Bone marrow (tissue), 2 donors: Measurements from ENCODE around the gene NYNRIN.

Experiments used
- DNase-seq, 2 donors: peaks; one replicate each; lab custom pipeline; 2025; lab: John Stamatoyannopoulos, UW

NYNRIN gene

GRCh38 chr14:24392325-24393091 lies 6.3 kb upstream of the NYNRIN start:
- DNase-seq = no peak

GRCh38 chr14:24394275-24394674 lies 4.5 kb upstream of the NYNRIN start:
- DNase-seq = no peak

GRCh38 chr14:24395609-24396582 lies 2.9 kb upstream of the NYNRIN start:
- DNase-seq = peak in 1 of 2 donors; percentile 65

GRCh38 chr14:24397639-24398292 lies 1.0 kb upstream of the NYNRIN start:
- no peak for DNase-seq

GRCh38 chr14:24398293-24398652 lies 530 bp upstream of the NYNRIN start:
- no peak for DNase-seq

GRCh38 chr14:24399447-24399822 lies 632 bp downstream of the NYNRIN start:
- DNase-seq = no peak

GRCh38 chr14:24399999-24400718 lies 1.4 kb downstream of the NYNRIN start:
- DNase-seq = no peak

- DNase-seq = no peak
Measured at GRCh38 chr14:24401810-24402702, 3.3 kb downstream of the NYNRIN start.

- DNase-seq = no peak
Measured at GRCh38 chr14:24403294-24403998, 4.6 kb downstream of the NYNRIN start.

GRCh38 chr14:24404814-24405213 lies 6.0 kb downstream of the NYNRIN start:
- DNase-seq = no peak

- DNase-seq = no peak
Measured at GRCh38 chr14:24406416-24406815, 7.6 kb downstream of the NYNRIN start.

GRCh38 chr14:24407608-24408325 lies 9.0 kb downstream of the NYNRIN start:
- no peak for DNase-seq

- no peak for DNase-seq
Measured at GRCh38 chr14:24408764-24409163, 10.0 kb downstream of the NYNRIN start.

- no peak for DNase-seq
Measured at GRCh38 chr14:24409192-24409591, 10.4 kb downstream of the NYNRIN start.

- DNase-seq = no peak
Measured at GRCh38 chr14:24409956-24410355, 11.2 kb downstream of the NYNRIN start.

GRCh38 chr14:24411443-24412389 lies 12.9 kb downstream of the NYNRIN start:
- peak in 1 of 2 donors; percentile 49 for DNase-seq

- no peak for DNase-seq
Measured at GRCh38 chr14:24414077-24414476, 15.3 kb downstream of the NYNRIN start.

- DNase-seq = no peak
Measured at GRCh38 chr14:24414732-24415420, 16.1 kb downstream of the NYNRIN start.
